ENCODE results near the gene SNPH.

DNA sequence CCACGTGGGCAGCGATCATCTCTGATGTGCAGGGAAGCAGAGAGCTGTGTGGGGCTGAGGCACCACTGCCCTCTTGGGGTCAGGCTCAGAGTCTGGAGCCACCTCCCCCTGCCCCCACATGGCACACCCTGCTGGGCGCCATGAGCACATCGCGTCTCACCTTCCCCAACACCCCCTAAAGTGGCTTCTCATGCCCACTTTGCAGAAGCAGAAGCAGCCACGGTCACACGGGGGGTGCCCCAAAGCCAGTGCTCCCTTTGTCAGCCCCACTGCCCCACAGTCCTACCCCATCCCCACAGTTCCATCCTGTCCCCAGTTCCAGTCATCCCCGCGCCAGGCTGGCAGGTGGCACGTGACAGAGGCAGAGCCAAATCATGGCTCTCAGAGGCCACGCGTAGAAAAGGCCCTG, 43.3 kb downstream of the SNPH start:
- TF ChIP-seq, protein P1, sequence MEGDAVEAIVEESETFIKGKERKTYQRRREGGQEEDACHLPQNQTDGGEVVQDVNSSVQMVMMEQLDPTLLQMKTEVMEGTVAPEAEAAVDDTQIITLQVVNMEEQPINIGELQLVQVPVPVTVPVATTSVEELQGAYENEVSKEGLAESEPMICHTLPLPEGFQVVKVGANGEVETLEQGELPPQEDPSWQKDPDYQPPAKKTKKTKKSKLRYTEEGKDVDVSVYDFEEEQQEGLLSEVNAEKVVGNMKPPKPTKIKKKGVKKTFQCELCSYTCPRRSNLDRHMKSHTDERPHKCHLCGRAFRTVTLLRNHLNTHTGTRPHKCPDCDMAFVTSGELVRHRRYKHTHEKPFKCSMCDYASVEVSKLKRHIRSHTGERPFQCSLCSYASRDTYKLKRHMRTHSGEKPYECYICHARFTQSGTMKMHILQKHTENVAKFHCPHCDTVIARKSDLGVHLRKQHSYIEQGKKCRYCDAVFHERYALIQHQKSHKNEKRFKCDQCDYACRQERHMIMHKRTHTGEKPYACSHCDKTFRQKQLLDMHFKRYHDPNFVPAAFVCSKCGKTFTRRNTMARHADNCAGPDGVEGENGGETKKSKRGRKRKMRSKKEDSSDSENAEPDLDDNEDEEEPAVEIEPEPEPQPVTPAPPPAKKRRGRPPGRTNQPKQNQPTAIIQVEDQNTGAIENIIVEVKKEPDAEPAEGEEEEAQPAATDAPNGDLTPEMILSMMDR (conservative IDR thresholded peaks at IDR 0.05; ENCODE audit: low read depth, low read length): no peak
- no peak for TF ChIP-seq EZH2 (IDR thresholded peaks at IDR 0.05; ENCODE audit: borderline replicate concordance, low read depth, low read length, poor library complexity, severe bottlenecking)

All from A673 (cell line).